Glutamatergic neuron (in vitro differentiated cells): ENCODE data around the gene AHSP. TPM values are rescaled to one million over a fixed set of nuclear protein-coding genes. Genes with fewer than 3 reads are reported as not detected.

Experiments
- DNase-seq: peaks from one replicate; pipeline ENCODE4 v3.0.0; 2022
- H3K27ac Mint-ChIP-seq: one replicate; pipeline ENCODE4 v1.8.0; 2020; ENCODE audit warnings: mild to moderate bottlenecking, mixed read lengths, inconsistent platforms; ENCODE audit not compliant: unreplicated experiment
- H3K27me3 Mint-ChIP-seq: one replicate; pipeline ENCODE4 v1.8.0; 2020; ENCODE audit warnings: mild to moderate bottlenecking, moderate library complexity, mixed read lengths, inconsistent platforms; ENCODE audit not compliant: unreplicated experiment
- H3K36me3 Mint-ChIP-seq: one replicate; pipeline ENCODE4 v1.8.0; 2020; ENCODE audit warnings: mild to moderate bottlenecking, mixed read lengths, inconsistent platforms; ENCODE audit not compliant: unreplicated experiment
- H3K4me1 Mint-ChIP-seq: one replicate; pipeline ENCODE4 v1.8.0; 2020; ENCODE audit warnings: mild to moderate bottlenecking, low read depth, mixed read lengths, inconsistent platforms; ENCODE audit not compliant: unreplicated experiment
- H3K4me3 Mint-ChIP-seq: one replicate; pipeline ENCODE4 v1.8.0; 2020; ENCODE audit warnings: mild to moderate bottlenecking, mixed read lengths, inconsistent platforms; ENCODE audit not compliant: unreplicated experiment
- H3K9me3 Mint-ChIP-seq: one replicate; pipeline ENCODE4 v1.8.0; 2020; ENCODE audit warnings: mild to moderate bottlenecking, moderate library complexity, mixed read lengths, inconsistent platforms; ENCODE audit not compliant: unreplicated experiment
- total RNA-seq: library from RNA; stranded (reverse); fragmentation: NEBNext Ultra II Directional; extraction: Animal tissue kit (Norgen Biotek cat#: 25700); gene quantifications from one replicate; pipeline ENCODE4 v1.2.1, GENCODE V29; 2021; ENCODE audit not compliant: unreplicated experiment
- TF ChIP-seq, protein P1 (sequence below): fragments of 200-600 bp; sonication (generic); IDR thresholded peaks from one replicate; pipeline ENCODE4 v1.5.0; 2021; ENCODE audit not compliant: partially characterized antibody, unreplicated experiment

AHSP gene
- total RNA-seq, 1 donor from 2014 or later, result not detected

DNA sequence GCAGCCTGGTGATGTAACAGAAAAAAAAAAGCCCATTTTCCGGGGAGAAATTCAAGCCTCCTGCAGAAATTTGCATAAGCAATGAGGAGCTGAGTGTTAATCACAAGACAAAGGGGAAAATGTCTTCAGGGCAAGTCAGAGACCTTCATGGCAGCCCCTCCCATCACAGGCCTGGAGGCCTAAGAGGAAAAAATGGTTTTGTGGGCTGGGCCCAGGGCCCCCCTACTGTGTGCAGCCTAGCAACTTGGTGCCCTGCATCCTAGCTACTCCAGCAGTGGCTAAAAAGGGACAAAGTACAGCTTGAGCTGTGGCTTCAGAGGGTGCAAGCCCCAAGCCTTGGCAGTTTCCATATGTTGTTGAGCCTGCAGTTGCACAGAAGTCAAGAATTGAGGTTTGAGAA, 49.7 kb downstream of the AHSP start:
- TF ChIP-seq, protein P1, sequence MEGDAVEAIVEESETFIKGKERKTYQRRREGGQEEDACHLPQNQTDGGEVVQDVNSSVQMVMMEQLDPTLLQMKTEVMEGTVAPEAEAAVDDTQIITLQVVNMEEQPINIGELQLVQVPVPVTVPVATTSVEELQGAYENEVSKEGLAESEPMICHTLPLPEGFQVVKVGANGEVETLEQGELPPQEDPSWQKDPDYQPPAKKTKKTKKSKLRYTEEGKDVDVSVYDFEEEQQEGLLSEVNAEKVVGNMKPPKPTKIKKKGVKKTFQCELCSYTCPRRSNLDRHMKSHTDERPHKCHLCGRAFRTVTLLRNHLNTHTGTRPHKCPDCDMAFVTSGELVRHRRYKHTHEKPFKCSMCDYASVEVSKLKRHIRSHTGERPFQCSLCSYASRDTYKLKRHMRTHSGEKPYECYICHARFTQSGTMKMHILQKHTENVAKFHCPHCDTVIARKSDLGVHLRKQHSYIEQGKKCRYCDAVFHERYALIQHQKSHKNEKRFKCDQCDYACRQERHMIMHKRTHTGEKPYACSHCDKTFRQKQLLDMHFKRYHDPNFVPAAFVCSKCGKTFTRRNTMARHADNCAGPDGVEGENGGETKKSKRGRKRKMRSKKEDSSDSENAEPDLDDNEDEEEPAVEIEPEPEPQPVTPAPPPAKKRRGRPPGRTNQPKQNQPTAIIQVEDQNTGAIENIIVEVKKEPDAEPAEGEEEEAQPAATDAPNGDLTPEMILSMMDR, result no peak
- no peaks in the 10 kb centered on the region for H3K4me1 Mint-ChIP-seq
- DNase-seq, result no peak
- no peak overlapping the region for H3K4me3 Mint-ChIP-seq
- peaks cover 13% of the 10 kb centered on the region for H3K9me3 Mint-ChIP-seq
- H3K36me3 Mint-ChIP-seq, result peaks cover 6% of the 10 kb centered on the region
- no peak overlapping the region for H3K27ac Mint-ChIP-seq
- H3K27me3 Mint-ChIP-seq, result no peaks in the 10 kb centered on the region

Other genes starting within 250 kb of the AHSP start
- not detected for gene ITGAX, start 172.7 kb upstream of the AHSP start, total RNA-seq
- gene ITGAD, start 134.6 kb upstream of the AHSP start, total RNA-seq, result not detected
- gene COX6A2, start 99.5 kb upstream of the AHSP start, total RNA-seq, result not detected
- gene ZNF843, start 85.1 kb upstream of the AHSP start, total RNA-seq, result 1.1 TPM
- gene ARMC5, start 68.4 kb upstream of the AHSP start, total RNA-seq, result 15.8 TPM
- gene TGFB1I1, start 55.7 kb upstream of the AHSP start, total RNA-seq, result 19.2 TPM
- gene SLC5A2, start 44.8 kb upstream of the AHSP start, total RNA-seq, result not detected
- gene RUSF1, start 19.5 kb upstream of the AHSP start, total RNA-seq, result 48.7 TPM